CD4-positive, alpha-beta T cell treated with Interleukin-4 for 4 hours (primary cell): ENCODE results near the gene OLFML3.
"Not testable (repeated sequence)": the region's sequence is repeated elsewhere in the genome, so short reads cannot be mapped to it uniquely, and the experiment has no call there.

Source experiments
- DNase-seq: peaks from one replicate; pipeline ENCODE4 v3.0.0-alpha.2; 2020

OLFML3 gene

DNA sequence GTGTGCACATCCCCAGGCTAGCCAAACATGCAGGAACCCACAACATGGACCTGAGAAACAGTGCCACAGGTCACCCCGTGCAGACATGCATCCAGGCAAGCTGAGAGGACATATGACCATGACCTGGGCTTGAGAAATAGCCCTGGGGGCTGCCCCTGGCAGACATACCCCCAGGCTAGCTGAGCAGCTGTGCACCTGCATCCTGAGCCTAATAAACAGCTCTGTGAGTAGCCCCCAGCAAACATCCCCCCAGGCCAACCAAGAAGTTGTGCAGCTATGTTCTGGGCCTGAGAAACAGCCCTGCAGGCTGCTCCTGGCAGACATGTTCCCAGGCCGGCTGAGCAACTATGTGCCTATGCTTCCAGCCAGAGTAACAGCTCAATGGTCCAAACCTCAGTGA lies 14.5 kb downstream of the OLFML3 start:
- DNase-seq: no peak

- DNase-seq: no peak
Measured at GRCh38 chr1:113995382-113995781, 16.1 kb downstream of the OLFML3 start.

DNA sequence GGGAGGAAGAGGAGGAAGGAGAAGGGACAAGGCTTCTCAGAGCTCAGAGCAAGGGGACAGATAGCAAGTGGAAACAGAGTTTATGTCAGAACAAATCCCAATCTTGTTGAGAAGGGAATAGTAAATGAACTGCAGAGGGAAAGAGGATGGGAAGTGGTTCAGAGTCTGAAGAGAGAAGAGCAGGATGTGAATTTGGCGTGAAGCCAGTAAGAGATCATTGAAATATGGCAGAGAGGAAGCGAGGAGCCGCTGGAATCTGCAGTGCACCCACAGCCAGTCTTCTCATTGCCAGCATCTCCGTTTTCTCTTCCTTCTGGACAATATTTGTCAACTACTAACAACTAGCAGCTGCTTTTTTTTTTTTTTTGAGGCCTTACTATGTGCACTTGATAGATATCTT lies 19.1 kb downstream of the OLFML3 start:
- no peak for DNase-seq

DNA sequence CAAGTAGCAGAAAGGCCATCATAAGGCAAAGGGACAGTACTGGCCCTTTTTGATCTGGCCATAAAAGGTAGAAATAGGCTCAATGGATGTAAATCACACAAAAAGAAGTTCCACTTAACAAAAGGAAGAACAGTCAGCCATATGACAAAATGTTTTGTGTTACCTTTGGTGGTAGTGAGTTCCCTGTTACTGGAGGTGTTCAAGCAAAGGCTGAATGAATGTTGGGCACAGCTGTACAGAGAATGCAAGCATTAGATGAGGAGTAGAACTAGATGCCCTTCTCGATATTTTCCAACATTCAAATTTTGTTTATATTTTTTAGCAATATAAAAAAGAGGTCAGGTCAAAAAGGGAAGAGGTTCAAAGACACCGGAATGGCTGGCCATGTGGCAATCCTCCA lies 20.0 kb downstream of the OLFML3 start:
- DNase-seq: no peak

- no peak for DNase-seq
Measured at GRCh38 chr1:113999799-114000198, 20.5 kb downstream of the OLFML3 start.

- no peak for DNase-seq
Measured at GRCh38 chr1:114000406-114000805, 21.1 kb downstream of the OLFML3 start.

- no peak for DNase-seq
Measured at GRCh38 chr1:114002492-114003239, 23.4 kb downstream of the OLFML3 start.

DNA sequence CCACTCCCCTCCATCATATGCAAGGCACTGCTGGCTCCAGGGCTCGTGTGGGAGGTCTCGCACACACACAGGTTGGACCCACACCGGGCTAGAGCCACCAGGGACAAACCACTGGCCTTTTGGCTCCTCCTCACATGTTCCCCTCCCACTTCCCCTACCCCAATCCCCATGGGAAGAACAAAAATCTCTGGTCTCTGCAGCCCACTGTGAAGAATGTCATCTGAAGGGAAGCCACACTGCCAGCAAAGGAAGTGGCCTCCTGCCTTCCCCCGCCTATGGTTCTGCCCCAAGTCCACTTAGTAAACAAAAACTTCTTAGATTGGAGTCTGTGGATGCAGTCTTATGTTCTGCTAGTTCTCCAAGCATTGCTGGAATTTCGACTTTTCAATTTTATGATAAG lies 24.2 kb downstream of the OLFML3 start:
- no peak for DNase-seq

DNA sequence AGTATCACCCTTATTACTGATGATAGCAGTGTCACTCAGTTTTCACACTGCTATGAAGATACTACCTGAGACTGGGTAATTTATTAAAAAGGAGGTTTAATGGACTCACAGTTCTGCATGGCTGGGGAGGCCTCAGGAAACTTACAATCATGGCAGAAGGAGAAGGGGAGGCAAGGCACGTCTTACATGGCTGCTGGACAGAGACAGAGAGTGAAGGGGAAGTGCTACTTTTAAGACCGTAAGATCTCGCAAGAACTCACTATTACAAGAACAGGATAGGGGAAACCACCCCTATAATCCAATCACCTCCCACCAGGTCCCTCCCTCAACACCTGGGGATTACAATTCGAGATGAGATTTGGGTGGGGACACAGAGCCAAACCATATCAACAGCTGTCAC lies 27.6 kb downstream of the OLFML3 start:
- not testable (repeated sequence) for DNase-seq

- no peak for DNase-seq
Measured at GRCh38 chr1:114008480-114008941, 29.2 kb downstream of the OLFML3 start.

DNA sequence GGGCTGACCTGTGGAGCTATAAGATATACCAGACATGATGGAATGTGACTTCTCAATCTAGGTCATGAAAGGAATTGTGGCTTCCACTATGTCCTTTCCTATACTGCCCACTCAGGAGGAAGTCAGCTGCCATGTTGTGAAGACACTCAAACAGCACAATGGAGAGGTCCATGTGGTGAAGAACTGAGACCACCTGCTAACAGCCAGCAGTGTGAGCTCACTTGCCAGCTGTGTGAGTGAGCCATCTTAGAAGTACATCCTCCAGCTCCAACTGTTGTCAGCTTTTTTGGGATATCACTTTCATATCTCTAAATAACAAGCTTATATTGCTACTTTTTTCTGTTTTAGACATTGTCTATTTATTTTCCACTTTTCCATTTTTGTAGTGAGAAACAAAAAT lies 29.7 kb downstream of the OLFML3 start:
- DNase-seq: no peak

DNA sequence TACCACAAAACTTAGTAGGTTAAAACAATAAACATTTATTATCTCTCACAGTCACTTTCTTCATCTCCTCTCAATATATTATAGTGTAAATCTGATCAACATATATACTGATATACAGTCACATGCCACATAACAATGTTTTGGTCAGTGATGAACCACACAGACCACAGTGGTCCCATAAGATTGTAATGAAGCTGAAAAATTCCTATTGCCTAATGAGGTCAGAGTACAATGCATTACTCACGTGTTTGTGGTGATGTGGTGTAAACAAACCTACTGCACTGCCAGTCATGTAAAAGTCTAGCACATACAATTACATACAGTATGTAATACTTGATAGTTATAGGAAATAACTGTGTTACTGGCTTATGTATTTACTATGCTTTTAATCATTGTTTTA lies 30.1 kb downstream of the OLFML3 start:
- DNase-seq: no peak

- DNase-seq: no peak
Measured at GRCh38 chr1:114010433-114011184, 31.3 kb downstream of the OLFML3 start.

DNA sequence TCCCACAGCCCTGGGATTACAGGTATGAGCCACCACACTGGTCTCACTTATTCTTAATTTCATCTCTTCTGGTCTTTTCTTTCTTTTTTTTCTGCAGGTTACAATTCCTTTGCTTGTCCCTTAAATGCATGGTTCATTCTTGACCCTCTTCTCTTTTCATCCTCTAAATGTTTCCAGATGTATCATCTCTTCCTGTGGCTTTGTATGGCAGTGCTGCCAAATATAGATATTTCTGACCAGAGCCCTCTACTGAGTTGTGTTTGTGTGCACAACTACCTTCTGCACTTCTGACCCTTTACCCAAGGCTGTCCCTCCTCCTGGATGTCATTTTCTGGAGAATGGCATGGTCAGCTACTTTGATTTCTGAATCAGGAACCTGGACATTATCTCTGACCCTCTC lies 32.5 kb downstream of the OLFML3 start:
- DNase-seq: no peak

DNA sequence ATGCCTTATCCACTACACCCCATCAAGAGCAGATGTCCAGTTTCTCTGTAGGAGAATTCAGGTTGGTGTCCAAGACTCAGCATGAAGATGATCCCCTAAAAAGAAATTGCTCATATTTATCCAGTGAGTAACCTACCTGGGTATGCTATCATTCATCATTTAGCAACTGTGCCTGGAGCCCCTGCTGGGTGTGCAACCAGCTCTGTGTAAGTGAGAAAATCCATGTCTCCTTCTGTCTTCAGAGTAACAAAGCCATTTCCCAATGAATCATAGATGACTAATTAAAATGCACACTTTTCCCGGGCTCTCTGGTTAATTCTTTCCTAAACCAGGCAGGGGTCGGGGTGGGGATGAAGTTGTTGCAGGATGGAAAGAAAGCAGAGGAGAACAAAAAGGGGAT lies 35.8 kb downstream of the OLFML3 start:
- DNase-seq: no peak

- not testable (repeated sequence) for DNase-seq
Measured at GRCh38 chr1:114019724-114020123, 40.5 kb downstream of the OLFML3 start.

GRCh38 chr1:114021665-114022099 lies 42.4 kb downstream of the OLFML3 start:
- DNase-seq: no peak

DNA sequence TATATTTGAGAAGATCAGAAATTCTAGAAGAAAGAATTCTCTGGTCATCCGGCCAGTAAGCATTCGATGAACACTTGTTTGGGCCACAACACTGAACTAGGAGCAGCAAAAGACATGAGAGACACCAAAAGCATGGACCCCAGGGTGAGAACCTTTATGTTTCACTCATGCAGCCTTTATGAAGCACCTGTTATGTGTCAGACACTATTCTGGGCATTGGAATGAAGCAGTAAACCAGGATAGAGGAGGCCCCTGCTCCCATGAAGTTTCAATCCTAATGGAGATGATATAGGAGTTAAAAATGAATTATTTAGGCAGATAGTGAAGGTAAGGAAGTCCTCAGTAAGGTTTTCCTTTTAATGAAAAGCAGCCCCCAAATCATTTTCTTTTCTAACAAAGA lies 43.6 kb downstream of the OLFML3 start:
- no peak for DNase-seq

DNA sequence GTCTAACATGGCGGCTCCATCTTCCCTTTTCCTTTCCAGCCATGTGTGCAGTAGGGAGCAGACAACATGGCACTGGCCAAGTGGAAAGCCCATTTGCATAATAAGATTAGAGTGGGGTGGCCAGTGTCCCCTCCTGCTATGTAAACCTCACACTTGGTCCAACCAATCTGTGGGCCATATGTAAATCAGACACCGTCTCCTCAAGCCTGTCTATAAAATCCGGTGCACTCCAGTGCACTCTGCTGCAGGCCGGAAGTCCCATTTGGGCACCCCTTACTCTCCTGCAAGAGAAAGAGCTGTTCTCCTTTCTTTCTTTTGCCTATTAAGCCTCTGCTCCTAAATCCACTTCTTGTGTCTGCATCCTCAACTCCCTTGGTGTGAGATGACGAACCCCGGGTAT lies 44.1 kb downstream of the OLFML3 start:
- DNase-seq: no peak

DNA sequence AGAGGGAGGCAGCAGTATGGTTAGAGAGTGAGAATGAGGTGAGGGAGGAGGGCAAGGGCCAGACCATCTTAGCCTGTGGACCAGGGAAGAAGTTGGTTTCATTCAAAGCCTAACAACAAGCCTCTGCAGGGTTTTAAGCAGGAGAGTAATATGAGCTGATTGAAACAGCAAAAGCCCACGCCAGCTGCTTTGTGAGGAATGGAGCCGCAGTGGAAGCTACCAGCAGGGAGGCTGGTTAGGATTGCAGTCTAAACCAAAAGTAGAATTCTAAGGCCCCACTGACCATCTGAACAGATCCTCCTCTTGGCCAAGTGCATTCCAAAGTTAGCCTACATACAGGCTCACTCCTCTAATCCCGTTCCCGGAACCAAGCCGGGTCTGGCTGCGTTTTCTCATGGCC lies 44.8 kb downstream of the OLFML3 start:
- no peak for DNase-seq

GRCh38 chr1:114025609-114026401 lies 46.5 kb downstream of the OLFML3 start:
- no peak for DNase-seq

DNA sequence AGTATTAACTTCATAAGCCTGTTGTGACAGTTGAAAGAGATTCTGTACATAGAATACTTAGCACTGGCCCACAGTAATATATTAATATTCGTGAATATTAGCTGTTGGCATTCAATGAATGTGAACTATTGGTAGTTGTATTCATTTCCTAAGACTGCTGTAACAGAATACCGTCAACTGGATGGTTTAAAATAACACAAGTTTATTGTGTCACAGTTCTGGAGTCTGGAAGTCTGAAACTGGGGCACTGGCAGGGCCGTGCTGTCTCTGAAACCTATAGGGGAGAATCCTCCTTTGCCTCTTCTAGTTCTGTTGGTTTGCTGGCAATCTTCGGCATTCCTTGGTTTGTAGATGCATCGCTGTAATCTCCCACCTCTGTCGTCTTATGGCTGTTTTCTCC lies 47.5 kb downstream of the OLFML3 start:
- DNase-seq: no peak
